Subcutaneous adipose tissue (tissue), 4 donors: Measurements from ENCODE around the gene CCDC134. TPM values are rescaled to one million over a fixed set of nuclear protein-coding genes. Genes with fewer than 3 reads are reported as not detected.

Source experiments
- total RNA-seq, 4 donors: library from RNA; depleted of rRNA; stranded (reverse); fragments of >200 nt; gene quantifications; one replicate each; pipeline ENCODE4 v1.1.0, GENCODE V29; 2016

The CCDC134 gene
- total RNA-seq, 4 donors from 2014 or later: 0.98 to 5.1 (median 2.6) TPM

Other genes starting within 250 kb of the CCDC134 start
- under 1 TPM in 2 of 4 donors, not detected in 2; 0.22 to 0.51 TPM for gene CSDC2, start 239.7 kb upstream of the CCDC134 start, total RNA-seq
- 100 to 1,000 TPM in 1 of 4 donors, 10 to 100 TPM in 3; 38.6 to 182 (median 81.7) TPM for gene PMM1, start 210.8 kb upstream of the CCDC134 start, total RNA-seq
- gene DESI1, start 179.6 kb upstream of the CCDC134 start, total RNA-seq: 10 to 100 TPM in 3 of 4 donors, 1 to 10 TPM in 1; 9.2 to 29.0 (median 17.8) TPM
- gene XRCC6, start 179.4 kb upstream of the CCDC134 start, total RNA-seq: 100 to 1,000 TPM; 151 to 186 (median 169) TPM
- 100 to 1,000 TPM in 1 of 4 donors, 10 to 100 TPM in 3; 65.2 to 106 (median 88.6) TPM for gene SNU13, start 111.8 kb upstream of the CCDC134 start, total RNA-seq
- gene MEI1, start 101.2 kb upstream of the CCDC134 start, total RNA-seq: 10 to 100 TPM in 2 of 4 donors, 1 to 10 TPM in 1, under 1 TPM in 1; 0.16 to 13.6 (median 6.3) TPM
- 10 to 100 TPM; 21.4 to 28.0 (median 25.3) TPM for gene SREBF2, start 32.4 kb downstream of the CCDC134 start, total RNA-seq
- not detected for gene SHISA8, start 114.4 kb downstream of the CCDC134 start, total RNA-seq
- not detected for gene TNFRSF13C, start 126.1 kb downstream of the CCDC134 start, total RNA-seq
- 1 to 10 TPM in 2 of 4 donors, not detected in 2; 2.4 to 3.2 TPM for gene CENPM, start 146.5 kb downstream of the CCDC134 start, total RNA-seq
- gene SEPTIN3, start 168.8 kb downstream of the CCDC134 start, total RNA-seq: under 1 TPM in 3 of 4 donors, not detected in 1; 0.19 to 0.51 (median 0.22) TPM
- gene WBP2NL, start 198.1 kb downstream of the CCDC134 start, total RNA-seq: 1 to 10 TPM; 1.1 to 1.5 (median 1.3) TPM